ENCODE measurements around the gene AP5Z1.

The AP5Z1 gene, protein sequence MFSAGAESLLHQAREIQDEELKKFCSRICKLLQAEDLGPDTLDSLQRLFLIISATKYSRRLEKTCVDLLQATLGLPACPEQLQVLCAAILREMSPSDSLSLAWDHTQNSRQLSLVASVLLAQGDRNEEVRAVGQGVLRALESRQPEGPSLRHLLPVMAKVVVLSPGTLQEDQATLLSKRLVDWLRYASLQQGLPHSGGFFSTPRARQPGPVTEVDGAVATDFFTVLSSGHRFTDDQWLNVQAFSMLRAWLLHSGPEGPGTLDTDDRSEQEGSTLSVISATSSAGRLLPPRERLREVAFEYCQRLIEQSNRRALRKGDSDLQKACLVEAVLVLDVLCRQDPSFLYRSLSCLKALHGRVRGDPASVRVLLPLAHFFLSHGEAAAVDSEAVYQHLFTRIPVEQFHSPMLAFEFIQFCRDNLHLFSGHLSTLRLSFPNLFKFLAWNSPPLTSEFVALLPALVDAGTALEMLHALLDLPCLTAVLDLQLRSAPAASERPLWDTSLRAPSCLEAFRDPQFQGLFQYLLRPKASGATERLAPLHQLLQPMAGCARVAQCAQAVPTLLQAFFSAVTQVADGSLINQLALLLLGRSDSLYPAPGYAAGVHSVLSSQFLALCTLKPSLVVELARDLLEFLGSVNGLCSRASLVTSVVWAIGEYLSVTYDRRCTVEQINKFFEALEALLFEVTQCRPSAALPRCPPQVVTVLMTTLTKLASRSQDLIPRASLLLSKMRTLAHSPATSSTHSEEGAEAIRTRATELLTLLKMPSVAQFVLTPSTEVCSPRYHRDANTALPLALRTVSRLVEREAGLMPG

DNA sequence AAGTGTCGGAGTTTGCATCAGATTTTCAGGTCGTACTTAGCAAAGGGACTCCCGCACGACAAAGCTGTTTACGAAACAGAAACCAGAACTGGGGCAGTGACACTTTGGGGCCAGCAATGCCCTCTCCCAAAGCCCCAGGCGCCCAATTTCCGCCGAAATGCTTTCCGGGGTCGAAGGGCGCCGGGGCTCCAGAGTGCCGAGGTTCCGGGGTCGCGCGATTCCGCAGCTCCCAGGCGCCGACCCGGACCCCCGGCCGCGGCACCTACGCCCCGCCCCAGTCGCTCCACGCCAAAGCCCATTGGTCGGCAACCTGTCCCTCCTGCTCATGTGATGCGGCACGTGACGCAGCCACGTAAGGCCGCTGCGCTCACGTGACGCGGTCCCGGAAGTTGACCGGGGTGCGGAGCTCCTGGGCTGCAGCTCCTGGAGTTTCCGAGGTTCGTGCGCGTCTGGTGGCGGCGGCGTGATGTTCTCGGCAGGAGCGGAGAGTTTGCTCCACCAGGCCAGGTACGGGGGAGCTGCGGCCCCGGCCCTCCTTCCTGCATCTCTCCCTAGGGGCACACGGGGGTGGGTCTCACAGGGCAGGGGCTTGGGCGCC lies at the start of gene AP5Z1:
AP5Z1 (plus strand) TSS at position 374 of the 598 bp plus-strand sequence; CDS start at position 467, 93 bp downstream.
- peak; percentile 95 for DNase-seq

DNA sequence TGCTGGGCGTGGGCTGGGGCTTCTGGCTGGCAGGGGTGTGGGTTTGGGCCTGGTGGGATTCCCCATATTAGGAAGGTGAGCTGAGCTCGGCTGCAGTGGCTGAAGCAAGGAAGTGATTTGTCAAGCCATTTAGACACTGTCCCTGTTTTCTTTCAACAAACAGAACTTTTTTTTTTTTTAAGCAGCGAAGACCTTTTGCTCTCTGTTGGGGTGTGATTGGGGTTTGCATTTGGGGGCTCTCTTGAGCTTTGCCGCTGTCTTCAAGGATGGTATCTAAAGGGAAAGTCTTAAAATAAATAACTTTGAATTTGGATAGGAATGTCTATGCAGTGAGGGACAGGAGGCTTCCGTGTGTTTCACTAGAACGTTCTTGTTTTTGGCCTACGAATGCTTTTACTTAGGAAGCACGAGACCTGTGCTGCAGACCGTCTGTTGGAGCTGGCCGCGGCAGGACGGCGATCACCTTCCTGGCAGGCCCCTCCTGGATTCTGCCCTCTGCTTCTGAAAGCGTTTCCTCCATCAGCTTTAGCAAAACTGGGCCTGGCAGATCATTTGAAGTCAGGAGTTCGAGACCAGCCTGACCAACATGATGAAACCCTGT lies 49.5 kb upstream of the AP5Z1 start:
- DNase-seq: no peak

DNA sequence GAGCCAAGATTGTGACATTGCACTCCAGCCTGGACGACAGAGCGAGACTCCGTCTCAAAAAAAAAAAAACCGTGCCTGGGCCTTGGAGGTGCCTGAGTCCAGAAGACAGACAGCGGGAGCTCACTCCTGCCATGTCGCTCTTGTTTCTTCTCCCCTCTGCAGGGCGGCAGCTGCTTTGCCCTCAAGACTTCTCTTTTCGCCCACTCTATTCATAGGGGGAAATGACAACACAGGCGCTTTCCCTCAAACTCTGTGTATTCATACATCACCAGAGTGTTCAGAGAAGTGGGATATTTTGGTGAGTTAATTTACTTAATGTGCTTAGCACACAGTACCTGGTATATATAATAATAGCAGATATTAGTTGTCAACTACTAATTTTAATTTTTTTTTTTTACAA lies 48.9 kb upstream of the AP5Z1 start:
- no peak for DNase-seq

DNA sequence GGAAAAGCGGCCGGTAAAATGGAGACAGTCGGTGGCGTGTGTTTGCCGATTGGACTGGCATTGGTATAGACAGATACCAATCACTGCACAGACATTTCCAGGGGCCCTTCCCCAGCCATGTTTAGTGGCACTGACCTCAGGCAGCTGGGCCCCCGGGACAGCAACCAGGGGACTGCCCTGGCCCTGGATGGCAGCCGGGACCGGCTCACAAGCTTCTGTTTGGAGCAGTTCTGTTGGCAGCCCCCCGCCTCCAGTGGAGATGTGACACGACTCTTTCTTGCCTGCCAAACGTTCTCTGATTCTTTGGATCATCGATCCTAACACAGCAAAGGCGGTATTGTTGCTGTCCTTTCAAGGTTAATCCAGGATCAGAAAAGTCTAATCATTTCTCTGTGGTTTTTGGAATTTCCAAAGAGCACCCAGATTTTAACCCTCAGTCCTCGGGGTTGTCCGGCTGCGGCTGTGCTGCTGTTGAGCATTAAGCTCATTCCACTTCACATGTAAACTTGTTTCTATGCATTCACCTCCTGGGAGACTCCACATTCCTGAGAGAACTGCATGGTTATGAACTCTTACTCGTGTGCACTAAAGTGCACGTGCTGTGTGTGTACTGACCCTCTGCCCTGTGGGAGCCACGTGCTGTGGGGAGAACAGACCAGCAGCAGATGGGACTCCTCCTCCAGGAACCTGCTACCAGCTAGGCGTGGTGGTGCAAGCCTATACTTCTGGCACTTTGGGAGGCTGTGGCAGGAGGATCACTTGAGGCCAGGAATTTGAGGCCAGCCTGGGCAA lies 47.3 kb upstream of the AP5Z1 start:
- DNase-seq: no peak

DNA sequence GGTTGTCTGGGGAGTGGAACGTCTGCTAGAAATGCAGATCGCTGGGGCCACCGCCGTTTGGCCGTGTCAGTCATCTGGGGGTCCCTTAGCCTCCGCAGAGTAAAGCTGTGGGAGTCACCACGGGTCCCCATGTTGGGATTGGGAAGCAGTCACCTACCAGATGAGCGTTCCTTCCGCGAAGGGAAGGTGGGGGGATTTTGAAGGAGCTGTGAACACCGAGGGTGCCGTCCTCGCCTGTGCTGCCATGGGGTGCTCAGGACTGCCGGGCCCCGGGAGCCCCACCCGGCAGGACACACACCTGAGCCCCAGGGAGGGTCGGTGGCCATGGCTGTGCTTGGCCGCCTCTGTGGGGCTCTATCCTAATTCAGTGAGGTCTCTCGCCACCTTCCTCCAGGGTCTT lies 46.2 kb upstream of the AP5Z1 start:
- DNase-seq: no peak

DNA sequence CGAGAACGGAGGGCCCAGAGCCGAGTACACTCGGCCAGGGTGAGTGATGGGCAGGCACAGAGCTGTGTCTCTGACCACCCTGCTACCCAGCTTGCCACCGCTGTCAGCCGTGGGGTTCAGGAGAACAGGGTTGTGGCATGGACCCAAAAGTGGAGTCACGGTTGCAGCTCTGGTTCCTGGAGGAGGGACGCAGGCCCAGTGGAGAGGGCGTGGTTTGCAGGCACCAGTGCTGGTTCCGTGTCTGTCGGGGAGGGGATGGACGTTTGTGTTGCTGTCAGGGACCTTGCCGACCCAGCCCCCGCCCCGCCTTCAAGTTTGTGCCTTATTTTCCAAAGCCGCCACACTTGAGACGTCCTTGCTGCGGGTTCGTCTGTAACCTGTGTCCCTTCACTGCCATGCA lies 45.1 kb upstream of the AP5Z1 start:
- DNase-seq: no peak

DNA sequence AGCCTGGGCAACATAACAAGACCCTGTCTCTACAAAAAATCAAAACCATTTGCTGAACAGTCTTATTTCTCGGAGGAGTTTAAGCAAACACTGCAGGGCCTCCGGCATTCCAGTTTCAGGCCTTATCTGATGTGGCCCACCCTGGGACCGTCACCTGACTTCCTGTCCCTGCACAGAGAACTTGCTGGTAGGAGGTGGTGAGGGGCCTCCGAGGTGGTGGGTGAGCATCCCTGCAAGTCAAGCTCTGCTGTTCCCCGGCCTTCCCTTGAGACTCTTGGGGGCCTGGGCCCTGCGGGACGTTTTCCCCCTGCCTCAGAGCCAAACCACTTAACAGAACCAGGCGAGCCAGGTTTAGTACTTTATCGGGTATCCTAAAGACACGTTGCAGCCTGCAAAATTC lies 44.5 kb upstream of the AP5Z1 start:
- DNase-seq: no peak

DNA sequence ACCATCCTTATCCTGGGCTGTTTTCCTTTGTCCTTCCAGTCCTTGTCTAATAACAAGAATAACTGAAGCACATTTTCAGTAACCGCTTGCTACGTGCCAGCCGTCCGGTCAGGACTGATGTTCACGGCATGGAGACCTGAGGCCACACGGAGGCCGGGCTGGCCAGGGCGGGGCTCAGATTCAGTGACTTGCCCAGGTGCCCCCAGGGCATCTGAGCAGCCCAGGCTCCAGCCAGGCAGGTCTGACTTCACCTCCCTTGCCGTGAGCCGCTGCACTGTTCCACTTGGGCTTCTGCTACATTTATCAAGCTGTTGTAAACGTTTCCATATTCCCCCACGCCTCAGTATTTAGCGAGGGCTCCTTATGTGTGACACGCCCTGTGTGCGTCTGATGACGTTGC lies 43.6 kb upstream of the AP5Z1 start:
- DNase-seq: no peak

DNA sequence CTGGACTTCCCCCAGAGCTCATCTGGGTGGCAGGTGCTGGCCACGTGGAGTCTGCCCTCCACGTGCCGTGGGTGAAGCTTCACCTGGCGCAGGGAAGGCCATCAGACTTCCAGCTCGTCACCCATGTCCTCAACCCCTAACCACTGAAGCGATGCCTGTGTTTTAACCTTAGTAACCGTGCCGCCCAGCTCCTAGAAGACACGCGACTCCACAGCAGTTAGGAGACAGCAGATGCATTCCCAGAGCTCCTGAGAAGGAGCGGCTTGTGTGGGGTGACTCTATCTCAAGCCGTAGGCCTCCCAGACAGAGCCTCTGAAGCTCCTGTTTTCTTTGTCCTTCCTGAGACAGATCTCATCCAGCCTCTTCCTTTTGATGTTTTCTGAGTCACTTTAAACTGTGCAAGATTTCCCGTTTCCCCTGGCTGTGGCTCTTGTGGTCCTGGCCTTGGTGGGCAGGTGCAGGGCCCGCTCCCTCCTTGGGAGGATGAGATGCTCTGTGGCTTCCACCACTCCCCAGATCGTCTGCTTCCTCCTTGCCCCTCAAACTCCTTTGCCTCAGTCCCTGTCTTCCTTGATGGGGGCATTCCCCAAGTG lies 41.4 kb upstream of the AP5Z1 start:
- DNase-seq: no peak

DNA sequence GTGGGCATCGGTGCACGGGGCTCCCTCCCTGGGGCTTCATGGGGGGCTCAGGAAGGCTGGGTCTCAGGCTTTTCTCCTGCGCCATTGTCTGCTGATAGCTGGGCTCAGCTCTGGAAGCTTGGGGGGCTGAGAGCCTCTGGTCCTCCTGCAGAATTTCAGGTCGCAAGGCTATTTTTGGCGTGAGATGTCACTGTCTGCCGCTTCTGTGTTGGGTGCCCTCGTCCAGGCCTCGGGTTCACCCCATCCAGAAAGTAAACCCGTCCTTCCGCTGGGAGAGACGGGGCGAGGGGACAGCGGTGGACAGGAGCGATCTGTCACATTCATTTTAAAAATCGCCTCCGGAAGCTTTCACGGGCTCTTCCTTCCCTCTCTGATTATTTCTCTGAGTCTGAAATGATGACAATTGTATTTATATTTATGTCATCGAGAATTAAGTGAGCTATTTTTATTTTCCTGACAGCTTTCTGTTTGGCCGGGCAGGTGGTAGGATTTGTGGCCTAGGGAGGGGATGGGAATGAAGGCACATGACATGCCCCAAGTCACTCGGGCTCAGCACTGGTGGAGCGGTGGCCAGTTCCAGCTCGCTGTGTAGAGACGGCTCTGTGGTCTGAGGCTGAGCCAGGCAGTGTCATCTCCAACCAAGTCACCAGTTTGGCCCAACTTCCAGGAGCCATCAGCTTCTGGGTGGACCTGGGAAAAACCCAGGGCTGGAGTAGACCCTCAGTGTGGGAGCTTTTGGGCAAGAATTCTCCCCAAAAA lies 40.7 kb upstream of the AP5Z1 start:
- no peak for DNase-seq

DNA sequence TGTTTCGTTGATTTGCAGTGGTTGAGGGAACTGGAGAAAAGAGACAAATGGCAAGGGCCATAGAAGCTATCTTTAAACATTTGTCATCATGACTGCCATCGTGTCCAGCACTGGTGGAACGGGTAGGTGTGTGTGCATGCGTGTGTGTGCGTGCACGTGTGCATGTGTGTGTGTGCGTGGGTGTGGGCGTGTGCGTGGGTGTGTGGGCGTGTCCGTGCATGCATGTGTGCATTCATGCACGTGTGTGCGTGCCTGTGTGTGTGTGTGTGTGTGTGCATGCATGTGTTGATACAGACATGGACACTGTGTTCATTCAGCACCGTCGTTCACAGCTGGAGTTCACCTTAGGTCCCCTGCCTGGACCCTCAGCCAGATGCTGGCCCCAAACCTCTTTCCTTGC lies 38.1 kb upstream of the AP5Z1 start:
- no peak for DNase-seq

DNA sequence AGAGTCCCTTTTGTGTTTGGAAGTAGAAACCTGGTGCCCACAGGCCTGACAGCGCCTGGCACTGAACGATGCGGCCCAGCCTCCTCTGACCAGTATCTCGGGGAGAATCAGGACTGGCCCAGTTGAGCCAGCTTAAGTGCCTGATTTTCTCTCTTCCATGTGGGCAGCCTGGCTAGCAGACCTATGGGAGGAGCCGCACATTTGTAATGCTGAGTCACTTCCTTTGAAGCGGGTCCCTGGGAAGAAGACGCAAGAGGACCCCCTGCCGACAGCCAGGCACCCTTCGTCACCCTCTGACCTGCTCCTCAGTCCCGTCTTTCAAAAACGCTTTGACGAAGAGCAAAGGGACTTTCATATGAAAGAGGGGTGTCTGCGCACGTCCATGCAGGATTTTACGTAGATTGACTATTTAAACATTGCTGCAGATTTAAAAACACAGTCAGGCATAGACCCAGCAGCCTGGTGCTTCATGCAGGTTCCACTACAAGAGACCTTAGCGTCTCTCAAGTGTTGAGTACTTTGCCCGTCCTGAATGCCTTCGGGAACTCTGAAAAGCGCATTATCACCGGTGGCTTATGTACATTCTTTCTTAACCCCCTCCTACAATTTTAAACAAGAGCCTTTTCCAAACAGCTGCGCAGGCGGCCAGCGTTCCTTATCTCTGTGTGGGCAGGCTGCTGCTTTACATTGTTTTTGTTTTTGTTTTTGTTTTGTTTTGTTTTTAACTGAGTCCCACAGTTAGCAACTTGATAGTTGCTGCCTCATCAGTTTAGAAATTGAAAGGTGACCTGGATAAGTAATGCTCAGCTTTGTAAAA lies 36.5 kb upstream of the AP5Z1 start:
- no peak for DNase-seq

DNA sequence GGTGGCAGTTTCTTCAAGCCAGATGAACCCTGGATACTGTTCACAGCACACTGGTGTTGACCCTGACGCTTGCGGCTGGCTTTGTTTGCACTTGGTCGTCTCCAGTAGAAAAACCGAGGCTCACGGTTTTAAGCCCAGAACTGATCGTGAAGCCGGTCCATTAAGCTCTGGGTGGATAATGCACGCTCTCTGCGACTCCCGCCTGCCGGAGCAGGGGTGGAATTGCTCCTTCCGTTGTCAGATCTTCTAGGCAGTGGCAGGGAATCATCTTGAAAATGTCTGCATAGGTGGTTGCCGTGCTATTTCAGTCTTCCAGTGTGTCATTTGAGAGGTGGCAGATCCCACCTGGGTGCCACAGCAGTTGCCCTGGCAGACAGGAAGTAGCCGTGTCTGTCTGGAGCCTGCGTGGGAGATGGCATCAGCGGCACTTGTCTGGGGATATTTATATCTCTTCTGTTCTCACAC lies 35.9 kb upstream of the AP5Z1 start:
- DNase-seq: no peak

DNA sequence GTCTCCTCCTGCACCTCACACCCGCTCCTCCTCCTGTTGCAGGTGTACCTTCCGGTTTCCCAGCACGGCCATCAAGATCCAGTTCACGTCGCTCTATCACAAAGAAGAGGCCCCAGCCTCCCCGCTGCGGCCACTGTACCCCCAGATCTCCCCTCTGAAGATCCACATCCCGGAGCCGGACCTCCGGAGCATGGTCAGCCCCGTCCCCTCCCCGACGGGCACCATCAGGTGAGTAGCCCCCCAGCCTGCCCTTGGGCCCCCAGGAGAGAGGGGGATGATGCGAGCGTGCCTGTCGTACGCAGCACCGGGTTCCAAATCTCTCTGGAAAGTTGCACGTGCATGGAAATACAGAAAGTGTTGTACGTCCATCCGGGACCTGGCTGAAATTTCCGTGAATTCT lies 34.6 kb upstream of the AP5Z1 start:
- no peak for DNase-seq

DNA sequence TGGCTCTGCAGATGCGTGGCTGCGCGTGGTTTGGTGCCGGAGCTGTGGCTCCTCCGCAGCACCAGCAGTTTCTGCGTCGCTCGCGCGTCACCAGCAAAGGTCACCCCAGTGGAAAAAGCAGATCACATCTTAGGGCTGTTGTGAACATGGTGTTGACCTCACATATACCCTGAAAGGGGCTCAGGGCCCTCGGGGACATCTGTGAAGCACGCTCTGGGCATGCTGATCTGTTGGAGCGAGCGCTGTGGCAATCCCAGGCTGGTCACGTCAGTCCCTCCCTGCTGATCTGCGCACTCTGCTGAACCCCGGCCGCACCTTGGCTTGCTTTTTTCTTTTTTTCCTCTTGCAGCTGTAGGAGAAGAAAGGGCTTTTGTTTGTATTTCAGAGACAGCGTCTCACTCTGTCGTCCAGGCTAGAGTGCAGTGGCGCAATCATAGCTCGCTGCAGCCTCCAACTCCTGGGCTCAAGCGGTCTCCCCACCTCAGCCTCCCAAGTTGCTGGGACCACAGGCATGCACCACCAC lies 33.3 kb upstream of the AP5Z1 start:
- no peak for DNase-seq

DNA sequence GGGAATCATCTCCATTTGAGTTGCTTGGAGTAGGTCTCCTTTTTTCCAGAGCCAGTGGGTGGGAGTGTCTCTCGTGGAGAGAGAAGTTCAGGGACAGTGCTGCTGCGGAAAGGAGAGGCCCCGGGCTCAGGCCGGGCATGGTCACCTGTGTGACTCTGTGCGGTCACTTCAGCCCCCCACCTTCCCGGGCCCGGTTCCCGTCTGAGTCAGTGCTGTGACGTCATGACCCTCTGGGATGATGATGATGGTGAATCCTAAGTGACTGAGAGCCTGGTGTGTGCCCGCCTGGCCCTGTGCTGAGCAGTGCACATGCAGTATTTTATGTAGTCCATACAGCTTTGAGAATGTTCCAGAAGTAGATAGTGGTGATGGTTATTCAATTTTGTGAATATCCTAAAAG lies 32.6 kb upstream of the AP5Z1 start:
- DNase-seq: no peak

DNA sequence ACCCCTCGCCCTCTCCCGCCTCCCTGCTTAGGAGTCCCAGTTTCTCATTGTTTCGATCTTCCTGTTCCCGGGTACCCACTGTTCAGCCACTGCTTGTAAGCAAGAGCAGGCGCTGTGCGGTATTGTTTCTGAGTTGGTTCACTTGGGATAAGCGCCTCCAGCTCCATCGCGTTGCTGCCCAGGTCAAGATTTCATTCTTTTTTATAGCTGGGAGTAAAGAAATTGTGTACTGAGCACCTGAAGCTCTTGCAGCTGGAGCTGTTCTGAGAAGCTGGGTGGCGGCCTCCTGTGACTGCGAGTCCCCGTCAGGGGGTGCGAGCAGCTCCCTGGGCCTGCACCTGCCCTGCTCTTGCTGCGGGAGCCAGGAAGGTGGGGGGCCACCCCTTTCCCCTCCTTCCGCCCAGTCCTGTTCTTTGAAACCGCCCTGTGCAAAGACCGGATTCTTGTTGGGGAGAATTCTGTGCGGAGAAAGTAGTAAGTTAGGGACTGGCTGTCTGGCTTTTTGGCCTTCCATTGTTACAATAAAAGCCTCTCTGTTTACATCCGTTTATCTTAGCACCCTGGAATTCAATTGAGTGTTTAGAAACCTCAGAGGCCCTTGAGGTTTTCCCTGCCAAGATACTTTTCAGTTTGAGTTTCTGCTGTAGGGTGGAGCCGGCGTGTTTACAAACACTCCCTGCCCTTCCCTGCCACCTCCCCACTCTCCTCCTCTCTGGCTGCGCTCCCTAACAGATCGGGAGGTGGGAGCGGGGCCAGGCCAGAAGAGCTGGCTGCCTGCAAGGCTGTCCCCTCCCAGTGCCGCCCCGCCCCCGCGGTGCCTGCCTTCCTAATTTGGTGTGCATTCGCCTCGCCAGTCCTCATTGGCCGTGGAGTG lies 30.8 kb upstream of the AP5Z1 start:
- DNase-seq: peak; percentile 98

DNA sequence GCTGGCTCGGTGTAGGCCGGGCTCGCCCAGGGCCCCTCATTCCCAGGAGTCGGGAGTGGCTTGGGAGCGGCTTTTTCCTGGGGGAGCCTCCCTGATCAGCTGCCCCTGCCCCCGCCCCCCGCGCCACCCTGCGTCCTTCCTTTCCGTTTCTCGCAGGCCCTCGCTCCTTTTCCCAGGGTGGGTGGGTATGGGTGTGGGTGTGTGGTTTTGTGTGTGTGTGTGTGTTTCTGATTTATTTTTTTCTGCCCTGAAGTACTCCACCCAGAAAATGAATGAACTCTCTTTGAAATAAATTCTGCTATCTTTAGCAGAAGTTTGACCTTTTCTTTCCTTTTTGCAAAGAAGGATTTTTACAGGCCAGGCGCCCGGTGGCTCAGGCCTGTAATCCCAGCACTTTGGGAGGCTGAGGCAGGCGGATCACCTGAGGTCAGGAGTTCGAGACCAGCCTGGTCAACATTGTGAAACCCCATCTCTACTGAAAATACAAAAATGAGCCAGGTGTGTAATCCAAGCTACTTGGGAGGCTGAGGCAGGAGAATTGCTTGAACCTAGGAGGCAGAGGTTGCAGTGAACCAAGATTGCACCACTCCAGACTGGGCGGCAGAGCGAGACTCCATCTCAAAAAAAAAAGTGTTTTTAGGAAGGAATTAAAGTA lies 30.0 kb upstream of the AP5Z1 start:
- no peak for DNase-seq

Data from left hindlimb (tissue), 1 donor.